IMR-90 (cell line): ENCODE data around the gene C10orf105. TPM values are rescaled to one million over a fixed set of nuclear protein-coding genes. Genes with fewer than 3 reads are reported as not detected.

Experiments
- ATAC-seq: fragments of 200-7000 bp; cut with Tn5 transposase; 2 replicates; pipeline ENCODE4 v1.9.1; 2020; ENCODE audit warnings: low read depth, mild to moderate bottlenecking, moderate library complexity
- BruUV-seq: library from RNA; stranded (reverse); fragments of 400-500 nt; replicated peaks from 2 replicates; lab custom pipeline; 2021; lab: Mats Ljungman, UMichigan
- CTCF ChIA-PET: fragments of 300-600 bp; formaldehyde crosslinking; extraction: SDS; loops from one replicate; lab custom pipeline; 2021; ENCODE audit warnings: antibody characterized with exemption; lab: Yijun Ruan, JAX
- POLR2A ChIA-PET: fragments of 300-600 bp; sonication (Branson Sonifier 250); formaldehyde crosslinking; loops from one replicate; lab custom pipeline; 2022; ENCODE audit warnings: antibody characterized with exemption; ENCODE audit not compliant: unreplicated experiment; lab: Charles Lee
- DNase-seq: peaks from one replicate; pipeline ENCODE4 v3.0.0; 2013
- H2AFZ ChIP-seq: replicated peaks from 2 replicates; pipeline ENCODE3; 2013; ENCODE audit warnings: low read length, mild to moderate bottlenecking; ENCODE audit not compliant: poor library complexity
- H2AK5ac ChIP-seq: 2 replicates; pipeline ENCODE4 v1.6.1; 2013; ENCODE audit warnings: low read depth, low read length, inconsistent platforms
- H2AK9ac ChIP-seq: replicated peaks from 2 replicates; pipeline ENCODE3; 2013; ENCODE audit warnings: mild to moderate bottlenecking, low read depth, low read length, moderate library complexity; ENCODE audit not compliant: poor library complexity
- H2BK120ac ChIP-seq: 2 replicates; pipeline ENCODE4 v1.6.1; 2013; ENCODE audit warnings: low read depth, low read length, inconsistent platforms
- H2BK15ac ChIP-seq: 3 replicates; pipeline ENCODE4 v1.6.1; 2013; ENCODE audit warnings: low read depth, low read length, inconsistent platforms
- H2BK20ac ChIP-seq: 2 replicates; pipeline ENCODE4 v1.6.1; 2013; ENCODE audit warnings: low read depth, mild to moderate bottlenecking, inconsistent platforms, low read length, moderate library complexity
- H2BK5ac ChIP-seq: 2 replicates; pipeline ENCODE4 v1.6.1; 2013; ENCODE audit warnings: mild to moderate bottlenecking, low read depth, low read length, inconsistent platforms; ENCODE audit not compliant: poor library complexity, severe bottlenecking
- H3K14ac ChIP-seq: replicated peaks from 2 replicates; pipeline ENCODE4 v1.6.1; 2013; ENCODE audit warnings: low read depth, low read length, inconsistent platforms
- H3K18ac ChIP-seq: 2 replicates; pipeline ENCODE4 v1.6.1; 2013; ENCODE audit warnings: low read depth, low read length, control low read depth
- H3K23ac ChIP-seq: 2 replicates; pipeline ENCODE4 v1.6.1; 2013; ENCODE audit warnings: low read depth, low read length, inconsistent platforms
- H3K27ac ChIP-seq: 2 replicates; pipeline ENCODE4 v1.5.1; 2013; ENCODE audit warnings: mild to moderate bottlenecking, control low read depth, low read length; ENCODE audit not compliant: insufficient read depth
- H3K27me3 ChIP-seq: 2 replicates; pipeline ENCODE4 v1.6.1; 2013; ENCODE audit warnings: low read length; ENCODE audit not compliant: control insufficient read depth, insufficient read depth
- H3K36me3 ChIP-seq: 2 replicates; pipeline ENCODE4 v1.6.1; 2013; ENCODE audit warnings: low read length, mixed read lengths; ENCODE audit not compliant: control insufficient read depth, insufficient read depth
- H3K4ac ChIP-seq: 2 replicates; pipeline ENCODE4 v1.6.1; 2013; ENCODE audit warnings: low read depth, low read length, inconsistent platforms
- H3K4me1 ChIP-seq: 2 replicates; pipeline ENCODE4 v1.6.1; 2013; ENCODE audit warnings: low read length, mixed read lengths; ENCODE audit not compliant: control insufficient read depth, insufficient read depth
- H3K4me2 ChIP-seq: 2 replicates; pipeline ENCODE4 v1.6.1; 2013; ENCODE audit warnings: low read depth, mild to moderate bottlenecking, control low read depth, low read length, moderate library complexity
- H3K4me3 ChIP-seq: 2 replicates; pipeline ENCODE4 v1.5.1; 2013; ENCODE audit warnings: low read depth, mild to moderate bottlenecking, control low read depth, low read length, moderate library complexity; ENCODE audit not compliant: insufficient read depth
- H3K56ac ChIP-seq: 2 replicates; pipeline ENCODE4 v1.6.1; 2013; ENCODE audit warnings: low read length, inconsistent platforms; ENCODE audit not compliant: insufficient read depth; ENCODE audit errors: extremely low read depth
- H3K79me1 ChIP-seq, 2 experiments: 2 replicates each; pipeline ENCODE4 v1.6.1; 2013; ENCODE audit warnings: low read length in 2 of 2, inconsistent platforms in 1 of 2, low read depth in 1 of 2
- H3K9ac ChIP-seq: 2 replicates; pipeline ENCODE4 v1.6.1; 2013; ENCODE audit warnings: low read depth, low read length, control low read depth
- H3K9me1 ChIP-seq: 2 replicates; pipeline ENCODE4 v1.6.1; 2013; ENCODE audit warnings: low read length, inconsistent platforms; ENCODE audit not compliant: insufficient read depth
- H3K9me3 ChIP-seq: 2 replicates; pipeline ENCODE4 v1.6.1; 2013; ENCODE audit warnings: low read length; ENCODE audit not compliant: control insufficient read depth, insufficient read depth
- H4K20me1 ChIP-seq: 2 replicates; pipeline ENCODE4 v1.6.1; 2013; ENCODE audit warnings: low read length, inconsistent platforms; ENCODE audit not compliant: insufficient read depth
- H4K5ac ChIP-seq: 2 replicates; pipeline ENCODE4 v1.6.1; 2013; ENCODE audit warnings: mild to moderate bottlenecking, low read depth, low read length, control low read depth
- H4K8ac ChIP-seq, 2 experiments: 2 replicates each; pipeline ENCODE4 v1.6.1; 2013; ENCODE audit warnings: low read depth in 2 of 2, low read length in 2 of 2, control low read depth in 1 of 2, inconsistent platforms in 1 of 2
- H4K91ac ChIP-seq: 2 replicates; pipeline ENCODE4 v1.6.1; 2013; ENCODE audit warnings: low read depth, low read length, inconsistent platforms; ENCODE audit not compliant: insufficient read depth
- CHD1 ChIP-seq: IDR thresholded peaks from 2 replicates; pipeline ENCODE4 v1.6.1; 2012; ENCODE audit warnings: low read depth, low read length, improper control_type of control experiment
- CTCF ChIP-seq: conservative IDR thresholded peaks from 2 replicates; pipeline ENCODE4 v1.5.1; 2012; ENCODE audit warnings: mild to moderate bottlenecking, low read depth, low read length, improper control_type of control experiment
- ELK1 ChIP-seq: fragments of 150-350 bp; IDR thresholded peaks from 2 replicates; pipeline ENCODE4 v1.6.1; 2016; ENCODE audit warnings: low read depth, mild to moderate bottlenecking, low read length, moderate library complexity, borderline replicate concordance
- FOS ChIP-seq: fragments of 150-350 bp; IDR thresholded peaks from 2 replicates; pipeline ENCODE4 v1.6.1; 2016; ENCODE audit warnings: low read depth, low read length
- MAFK ChIP-seq: IDR thresholded peaks from 2 replicates; pipeline ENCODE4 v1.6.1; 2012; ENCODE audit warnings: low read depth, low read length, improper control_type of control experiment
- MXI1 ChIP-seq: IDR thresholded peaks from 2 replicates; pipeline ENCODE4 v1.6.1; 2012; ENCODE audit warnings: low read depth, mild to moderate bottlenecking, low read length, moderate library complexity, borderline replicate concordance
- NFE2L2 ChIP-seq: fragments of 150-350 bp; IDR thresholded peaks from 2 replicates; pipeline ENCODE4 v1.6.1; 2016; ENCODE audit warnings: low read depth, mild to moderate bottlenecking, low read length
- POLR2A ChIP-seq: IDR thresholded peaks from 2 replicates; pipeline ENCODE4 v1.6.1; 2012; ENCODE audit warnings: mild to moderate bottlenecking, low read depth, low read length
- RCOR1 ChIP-seq: IDR thresholded peaks from 2 replicates; pipeline ENCODE4 v1.6.1; 2012; ENCODE audit warnings: mild to moderate bottlenecking, low read length, improper control_type of control experiment; ENCODE audit not compliant: insufficient replicate concordance
- RFX5 ChIP-seq: IDR thresholded peaks from 2 replicates; pipeline ENCODE4 v1.8.0; 2012; ENCODE audit warnings: low read depth, mild to moderate bottlenecking, low read length, moderate library complexity
- SMC3 ChIP-seq: fragments of 150-350 bp; IDR thresholded peaks from 2 replicates; pipeline ENCODE4 v1.6.1; 2016; ENCODE audit warnings: low read depth, mild to moderate bottlenecking, antibody characterized with exemption, low read length, moderate library complexity
- WGBS, 2 experiments: methylation state at CpG; one replicate each; pipeline versions ENCODE4 v1.1.5 to v1.1.7; 2013; ENCODE audit warnings: missing lambda C conversion rate in 2 of 2; ENCODE audit not compliant: insufficient read length in 1 of 2; ENCODE audit errors: extremely low coverage in 2 of 2; 5-methylcytosine and 5-hydroxymethylcytosine counted together
- dilution Hi-C: fragments of 300-500 bp; cut with HindIII; formaldehyde crosslinking; loops from one replicate; pipeline ENCODE4 v1.14.3; 2018; ENCODE audit warnings: low sequenced_read_pairs; ENCODE audit not compliant: unreplicated experiment
- in situ Hi-C: fragments of 300-500 bp; cut with MboI; formaldehyde crosslinking; loops from 3 replicates; pipeline ENCODE4 v1.14.3; 2019; ENCODE audit warnings: low sequenced_read_pairs, inconsistent platforms, mixed read lengths
- intact Hi-C: fragments of 100-400 bp; cut with micrococcal nuclease; formaldehyde crosslinking; loops from 2 replicates; pipeline ENCODE4 v1.10.0; 2022
- polyA plus RNA-seq, 3 experiments: library from polyadenylated mRNA; depleted of rRNA; stranded (reverse); fragments of >200 nt; gene quantifications; 2 replicates each; pipeline ENCODE4 v1.2.3, GENCODE V29; 2012; ENCODE audit warnings: low replicate concordance in 1 of 3
- total RNA-seq: library from RNA; depleted of rRNA; stranded (reverse); fragments of >200 nt; gene quantifications from 2 replicates; pipeline ENCODE4 v1.2.3, GENCODE V29; 2012

The C10orf105 gene
- total and polyA plus RNA-seq, 2 of the 4 experiments (the other 2 are of a cell fraction): under 0.01 TPM; not detected in 1

GRCh38 chr10:71694039-71694501, 25.5 kb downstream of the C10orf105 start:
- H3K56ac ChIP-seq: no peak overlapping the region
- intact Hi-C loops (no loop called here), dilution Hi-C loops (no loop called here), in situ Hi-C loops (no loop called here)
- H4K5ac ChIP-seq: no peak overlapping the region
- no peak overlapping the region for H2AK9ac ChIP-seq
- H3K36me3 ChIP-seq: no peaks in the 10 kb centered on the region
- no peak overlapping the region for H3K9ac ChIP-seq
- no peak overlapping the region for H3K14ac ChIP-seq
- ATAC-seq: no peak
- no peak overlapping the region for H2BK15ac ChIP-seq
- H2BK5ac ChIP-seq: no peak overlapping the region
- DNase-seq: no peak
- H3K4me2 ChIP-seq: no peak overlapping the region
- no peaks in the 10 kb centered on the region for H4K20me1 ChIP-seq
- no peak overlapping the region for H2BK20ac ChIP-seq
- no peak overlapping the region for H3K27ac ChIP-seq
- POLR2A ChIA-PET: no interaction called here
- H3K79me1 ChIP-seq: no peaks in the 10 kb centered on the region
- H3K23ac ChIP-seq: no peak overlapping the region
- no peaks in the 10 kb centered on the region for H3K4me1 ChIP-seq
- no peak overlapping the region for H2BK120ac ChIP-seq
- WGBS, 2 experiments: 87% methylated on average over 3 of the region's 18 CpGs; no CpG with 5 or more reads in 1 of the 2 experiments
- no peak overlapping the region for H2AFZ ChIP-seq
- CTCF ChIA-PET: no interaction called here
- H3K9me1 ChIP-seq: no peaks in the 10 kb centered on the region
- H3K18ac ChIP-seq: no peak overlapping the region
- no peak overlapping the region for H3K4ac ChIP-seq
- H2AK5ac ChIP-seq: no peak overlapping the region
- TF ChIP-seq SMC3 (no peak), MAFK (no peak), MXI1 (no peak), CHD1 (no peak), POLR2A (no peak), RCOR1 (no peak), ELK1 (no peak), RFX5 (no peak), CTCF (no peak), NFE2L2 (no peak), FOS (no peak)
- no peak overlapping the region for H4K8ac ChIP-seq
- no peak overlapping the region for H3K4me3 ChIP-seq
- BruUV-seq: no TSS peak
- no peak overlapping the region for H4K91ac ChIP-seq
- H3K27me3 ChIP-seq: peaks cover 15% of the 10 kb centered on the region; the same call in 1 of the 2 replicates
- no peaks in the 10 kb centered on the region for H3K9me3 ChIP-seq
